HG03558 (cell line): ENCODE measurements around the gene THAP4.

Experiments
- ATAC-seq: cut with Tn5 transposase; IDR thresholded peaks from one replicate; pipeline ENCODE4 v1.9.1; 2021; ENCODE audit warnings: moderate number of reproducible peaks; ENCODE audit not compliant: unreplicated experiment; ENCODE audit errors: extremely low read depth

The THAP4 gene

GRCh38 chr2:241534701-241535375 lies 102.1 kb downstream of the THAP4 start:
- no peak for ATAC-seq
